GM12874 (cell line): Measurements from ENCODE around the gene MAST4.

Experiments
- TF ChIP-seq, protein P1 (sequence below): IDR thresholded peaks from 2 replicates; pipeline ENCODE4 v1.5.1; 2011; ENCODE audit warnings: low read depth, mild to moderate bottlenecking, control low read depth, low read length, moderate library complexity; ENCODE audit not compliant: insufficient read depth

The MAST4 gene

DNA sequence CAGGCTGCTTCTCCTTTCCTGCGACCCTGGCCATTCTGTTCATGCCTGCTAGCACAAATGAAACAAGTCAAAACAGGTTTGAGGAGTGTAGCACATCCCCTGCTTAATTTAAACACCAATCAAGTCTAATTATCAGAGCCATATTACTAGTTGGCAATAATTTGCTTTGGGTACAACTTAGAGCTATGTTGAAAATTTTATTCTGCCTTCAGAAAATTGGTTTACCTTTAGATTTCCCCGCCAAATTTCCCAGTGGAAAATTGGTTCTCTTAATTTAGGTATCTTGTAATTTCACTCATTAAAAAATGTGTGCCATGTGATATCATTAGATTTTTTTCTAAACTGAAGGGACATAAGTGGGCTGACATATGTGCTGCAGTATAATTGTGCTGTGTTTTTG is 265.8 kb downstream of the MAST4 start:
- TF ChIP-seq, protein P1, sequence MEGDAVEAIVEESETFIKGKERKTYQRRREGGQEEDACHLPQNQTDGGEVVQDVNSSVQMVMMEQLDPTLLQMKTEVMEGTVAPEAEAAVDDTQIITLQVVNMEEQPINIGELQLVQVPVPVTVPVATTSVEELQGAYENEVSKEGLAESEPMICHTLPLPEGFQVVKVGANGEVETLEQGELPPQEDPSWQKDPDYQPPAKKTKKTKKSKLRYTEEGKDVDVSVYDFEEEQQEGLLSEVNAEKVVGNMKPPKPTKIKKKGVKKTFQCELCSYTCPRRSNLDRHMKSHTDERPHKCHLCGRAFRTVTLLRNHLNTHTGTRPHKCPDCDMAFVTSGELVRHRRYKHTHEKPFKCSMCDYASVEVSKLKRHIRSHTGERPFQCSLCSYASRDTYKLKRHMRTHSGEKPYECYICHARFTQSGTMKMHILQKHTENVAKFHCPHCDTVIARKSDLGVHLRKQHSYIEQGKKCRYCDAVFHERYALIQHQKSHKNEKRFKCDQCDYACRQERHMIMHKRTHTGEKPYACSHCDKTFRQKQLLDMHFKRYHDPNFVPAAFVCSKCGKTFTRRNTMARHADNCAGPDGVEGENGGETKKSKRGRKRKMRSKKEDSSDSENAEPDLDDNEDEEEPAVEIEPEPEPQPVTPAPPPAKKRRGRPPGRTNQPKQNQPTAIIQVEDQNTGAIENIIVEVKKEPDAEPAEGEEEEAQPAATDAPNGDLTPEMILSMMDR, result no peak

DNA sequence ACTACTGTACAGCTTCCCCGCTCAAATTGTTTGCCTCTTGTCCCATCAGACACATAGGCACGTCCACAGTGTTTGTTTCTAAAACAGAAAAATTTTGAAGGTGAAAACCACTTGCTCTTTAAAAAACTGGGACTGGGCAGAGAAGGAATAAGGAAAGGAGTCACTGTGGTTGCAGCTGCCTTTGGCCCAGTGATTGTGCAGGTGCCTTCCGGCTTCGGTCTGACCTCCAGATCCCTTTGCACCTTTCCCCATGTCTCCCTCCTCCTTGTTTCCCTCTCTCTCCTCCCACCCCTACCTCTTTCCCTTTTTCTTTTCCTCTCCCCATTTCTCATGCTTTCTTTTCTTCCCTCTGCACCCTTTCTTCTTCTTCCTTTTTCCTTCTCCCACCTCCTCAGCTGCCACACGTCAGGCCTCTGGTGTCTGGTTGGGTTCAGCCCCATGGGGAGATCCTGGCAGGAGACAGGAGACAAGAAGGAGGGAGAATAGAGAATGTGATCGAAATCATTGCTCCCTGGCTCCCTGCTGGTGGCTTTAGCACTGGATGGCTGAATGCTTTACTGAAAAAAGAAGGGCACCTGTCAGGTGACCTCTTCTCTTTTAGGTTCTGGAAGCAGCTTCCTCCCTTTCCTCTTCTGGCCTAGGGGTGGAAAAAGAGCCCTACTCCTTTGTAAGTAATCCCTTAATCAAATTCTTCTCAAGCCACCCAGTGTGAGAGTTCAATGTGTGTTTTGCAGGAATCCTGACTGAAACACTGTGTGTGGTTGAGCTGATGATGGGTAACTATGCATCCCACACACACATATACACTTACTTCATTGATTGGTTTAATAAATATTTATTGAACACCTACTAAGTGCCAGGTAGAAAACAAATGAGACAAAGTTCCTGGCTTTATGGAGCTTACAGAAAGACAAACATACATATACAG is 267.3 kb downstream of the MAST4 start:
- TF ChIP-seq, protein P1, result no peak

DNA sequence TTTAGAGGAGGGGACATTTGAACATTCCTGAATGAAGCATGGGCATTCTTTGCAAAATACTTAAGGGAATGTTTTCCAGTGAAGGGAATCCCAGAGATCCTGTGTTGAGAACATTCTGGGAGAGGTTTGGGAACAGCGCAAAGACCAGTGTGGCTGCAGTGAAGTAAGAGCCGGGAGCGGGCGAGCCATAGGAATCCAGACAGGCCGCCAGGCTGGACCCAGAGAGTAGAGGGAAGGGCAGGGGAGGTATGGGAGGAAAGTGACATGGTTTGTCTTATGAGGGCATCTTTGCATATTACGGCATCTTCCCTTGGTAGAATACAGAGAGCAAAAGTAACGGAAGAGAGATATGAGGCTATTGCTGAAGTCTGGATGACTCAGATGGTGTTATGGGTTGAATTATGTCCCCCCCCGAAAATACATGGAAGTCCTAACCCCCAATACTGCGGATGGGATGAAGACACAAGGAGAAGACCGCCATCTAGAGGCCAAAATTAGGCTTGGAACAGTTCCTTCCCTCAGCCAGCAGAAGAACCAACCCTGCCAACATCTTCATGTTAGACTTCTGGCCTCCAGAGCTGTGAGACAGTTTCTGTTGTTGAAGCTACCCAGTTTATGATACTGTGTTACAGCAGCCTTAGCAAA is 268.2 kb downstream of the MAST4 start:
- TF ChIP-seq, protein P1, result peak; percentile 51

DNA sequence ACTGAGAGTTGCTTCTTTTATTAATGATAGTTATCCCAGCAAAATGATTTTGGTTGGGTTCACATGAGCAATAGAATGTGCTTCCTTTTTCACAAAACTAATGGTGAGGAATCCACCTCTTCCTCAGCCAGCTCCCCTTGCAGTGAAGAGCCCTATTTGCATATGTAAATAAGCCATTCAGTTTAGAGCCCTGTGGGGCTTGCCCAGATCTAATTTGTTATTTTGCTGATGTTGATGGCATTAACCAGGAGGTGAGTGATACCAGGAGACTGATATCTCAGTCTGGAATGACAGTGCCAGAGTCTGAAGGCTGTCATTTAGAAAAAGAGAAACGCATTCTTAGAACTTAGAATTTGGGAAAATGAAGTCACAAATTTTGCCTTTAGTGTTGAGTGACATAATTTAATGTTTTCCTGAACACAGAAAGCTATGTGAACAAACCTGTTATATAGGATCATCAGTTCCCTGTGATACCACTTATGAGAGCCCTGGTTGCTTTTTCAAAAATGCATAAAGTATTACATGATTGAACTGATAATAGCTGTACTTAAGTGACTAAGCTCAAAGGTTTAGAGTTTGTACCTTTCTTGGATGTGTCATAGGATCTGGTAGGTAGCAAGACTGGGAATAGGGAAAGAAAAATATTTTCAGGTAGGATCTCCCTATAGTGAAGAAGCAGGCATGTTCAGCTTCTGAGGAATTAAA is 271.6 kb downstream of the MAST4 start:
- TF ChIP-seq, protein P1, result no peak

DNA sequence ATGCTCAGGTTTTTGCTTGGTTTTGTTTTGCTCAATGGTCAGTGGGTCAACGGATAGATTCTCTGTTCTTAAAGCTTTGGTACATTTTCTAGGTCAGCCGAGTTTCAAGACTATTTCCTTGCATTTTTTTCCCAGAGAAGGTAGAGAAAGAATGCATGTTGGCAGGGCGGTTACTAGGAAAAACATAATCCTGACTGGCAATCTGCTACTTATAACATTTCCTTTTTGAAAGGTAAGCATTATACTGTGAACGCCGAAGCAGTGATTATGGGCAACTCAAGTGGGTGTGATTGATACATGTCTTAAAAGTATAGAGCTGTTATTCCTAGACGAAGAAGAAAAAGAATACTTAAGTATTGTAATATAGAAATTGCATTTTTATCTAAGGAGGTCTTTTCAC is 273.2 kb downstream of the MAST4 start:
- TF ChIP-seq, protein P1, result no peak

DNA sequence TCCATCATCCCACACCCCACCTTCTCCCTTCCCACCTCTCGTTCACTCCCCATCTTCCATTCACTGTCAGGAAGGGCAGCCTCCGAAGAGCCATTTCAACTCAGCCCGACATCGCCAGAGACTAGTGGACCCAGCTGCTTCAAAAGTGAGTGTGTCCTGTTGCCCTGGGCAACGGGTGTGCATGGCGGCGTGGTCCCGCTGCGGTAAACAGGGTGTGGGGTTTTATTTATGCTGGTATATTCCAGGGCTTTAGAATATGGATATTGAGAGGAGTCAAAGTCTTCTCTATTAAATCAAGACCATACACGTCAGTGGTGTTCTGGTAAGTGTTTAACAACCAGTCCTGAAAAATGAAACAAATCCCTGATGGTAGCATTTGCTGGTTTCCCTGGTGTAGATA is 274.5 kb downstream of the MAST4 start:
- TF ChIP-seq, protein P1, result no peak

DNA sequence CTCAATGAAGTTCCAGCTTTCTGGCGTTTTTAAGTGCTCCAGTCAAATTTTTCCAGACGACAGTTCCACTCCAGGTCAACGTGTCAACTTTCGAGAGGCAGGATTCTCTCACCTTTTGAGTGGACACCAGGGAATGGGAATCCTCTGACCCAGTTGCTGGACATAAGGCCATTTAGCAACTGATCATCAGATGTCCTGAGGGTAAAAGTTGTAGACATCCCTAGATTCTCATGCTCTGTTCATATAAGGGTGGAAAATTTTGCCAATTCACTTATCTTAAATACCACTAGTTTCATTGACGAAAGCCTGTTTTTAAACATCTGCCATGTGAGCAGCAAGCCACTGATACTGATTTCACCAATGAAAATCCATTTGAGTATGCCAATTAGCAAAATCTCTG is 275.5 kb downstream of the MAST4 start:
- TF ChIP-seq, protein P1, result no peak
